Lung (tissue), 16 donors: Measurements from ENCODE around the gene ZDHHC21. TPM values are rescaled to one million over a fixed set of nuclear protein-coding genes. Genes with fewer than 3 reads are reported as not detected.
A peak's percentile ranks its signal among the peaks of the same experiment; 100 is the strongest.

Source experiments
- ATAC-seq: fragments of 200-7000 bp; cut with Tn5 transposase; one replicate; pipeline ENCODE4 v1.9.1; 2020; ENCODE audit warnings: moderate number of reproducible peaks; ENCODE audit not compliant: insufficient read depth, low FRiP score
- DNase-seq, 3 donors: peaks; one replicate each; pipeline ENCODE4 v3.0.0-alpha.2; 2013 to 2017
- H3K27ac ChIP-seq, 2 donors: one replicate each; pipeline ENCODE4 v1.5.1; 2013; ENCODE audit warnings: mild to moderate bottlenecking in 2 of 2, moderate library complexity in 2 of 2, control low read depth in 1 of 2, inconsistent platforms in 1 of 2, low read depth in 1 of 2, low read length in 1 of 2
- H3K27me3 ChIP-seq, 3 donors: one replicate each; pipeline ENCODE4 v1.5.1; 2013; ENCODE audit warnings: low read length in 2 of 3; ENCODE audit not compliant: control insufficient read depth in 3 of 3, insufficient read depth in 3 of 3
- H3K36me3 ChIP-seq, 4 donors: one replicate each; pipeline ENCODE4 v1.5.1; 2013; ENCODE audit warnings: low read length in 4 of 4, mild to moderate bottlenecking in 1 of 4, moderate library complexity in 1 of 4; ENCODE audit not compliant: control insufficient read depth in 4 of 4, insufficient read depth in 4 of 4
- H3K4me1 ChIP-seq, 5 donors: one replicate each; pipeline ENCODE4 v1.5.1; 2013; ENCODE audit warnings: low read length in 5 of 5, mild to moderate bottlenecking in 2 of 5, moderate library complexity in 1 of 5; ENCODE audit not compliant: control insufficient read depth in 5 of 5, insufficient read depth in 5 of 5
- H3K4me3 ChIP-seq: one replicate; pipeline ENCODE4 v1.5.1; 2013; ENCODE audit warnings: mild to moderate bottlenecking, control low read depth, moderate library complexity
- H3K9ac ChIP-seq, 2 donors: one replicate each; pipeline ENCODE4 v1.5.1; 2013; ENCODE audit warnings: low read length in 2 of 2, control low read depth in 1 of 2; ENCODE audit not compliant: insufficient read depth in 1 of 2
- H3K9me3 ChIP-seq, 4 donors: one replicate each; pipeline ENCODE4 v1.5.1; 2013; ENCODE audit warnings: low read length in 3 of 4, mild to moderate bottlenecking in 1 of 4, moderate library complexity in 1 of 4; ENCODE audit not compliant: control insufficient read depth in 4 of 4, insufficient read depth in 3 of 4
- WGBS, 2 donors: extraction: QIAGEN DNeasy Blood & Tissue Kit; methylation state at CpG; one replicate each; pipeline ENCODE4 v1.1.7; 2013; 5-methylcytosine and 5-hydroxymethylcytosine counted together
- long read RNA-seq, 5 donors: transcript quantifications; one replicate each; lab custom pipeline, GENCODE V29; 2026
- polyA plus RNA-seq, 2 donors: library from polyadenylated mRNA; stranded (reverse); fragments of 200-250 nt; gene quantifications; one replicate each; pipeline ENCODE4 v1.2.1, GENCODE V29; 2013
- total RNA-seq, 2 donors: library from RNA; depleted of rRNA in 1 of 2; stranded (reverse); fragments of >200 nt in 1 of 2; gene quantifications; one replicate each; pipeline ENCODE4 v1.2.1, GENCODE V29; 2014 to 2021
- TF ChIP-seq, protein P1 (sequence below): IDR thresholded peaks from 2 replicates; pipeline ENCODE4 v1.5.1; 2012; ENCODE audit warnings: mild to moderate bottlenecking; ENCODE audit errors: control extremely low read depth, extremely low read depth
- donor health status: control.
- donor health status: control.
- donor health status: Bipolar disorder and iron deficiency.
- donor health status: healthy.
- donor health status: DM: yes; HTN: yes; CAD: no.

The ZDHHC21 gene, protein sequence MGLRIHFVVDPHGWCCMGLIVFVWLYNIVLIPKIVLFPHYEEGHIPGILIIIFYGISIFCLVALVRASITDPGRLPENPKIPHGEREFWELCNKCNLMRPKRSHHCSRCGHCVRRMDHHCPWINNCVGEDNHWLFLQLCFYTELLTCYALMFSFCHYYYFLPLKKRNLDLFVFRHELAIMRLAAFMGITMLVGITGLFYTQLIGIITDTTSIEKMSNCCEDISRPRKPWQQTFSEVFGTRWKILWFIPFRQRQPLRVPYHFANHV
- total RNA-seq (10 to 100 TPM; 20.7 to 54.7 TPM), polyA plus RNA-seq (1 to 10 TPM; 4.3 to 9.7 TPM)
- long read RNA-seq, donor 1 = 0 reads
- long read RNA-seq, donor 2 = 0 reads
- long read RNA-seq, donor 3, full-length matches to known transcripts = 3 of 3 reads
- long read RNA-seq, donor 3, partial matches to known transcripts = 0 of 3 reads
- long read RNA-seq, donor 3, other reads (novel, unspliced or antisense) = 0 of 3 reads
- long read RNA-seq, donor 4 = 0 reads
- long read RNA-seq, donor 5, full-length matches to known transcripts = 1 of 1 reads
- long read RNA-seq, donor 5, partial matches to known transcripts = 0 of 1 reads
- long read RNA-seq, donor 5, other reads (novel, unspliced or antisense) = 0 of 1 reads

DNA sequence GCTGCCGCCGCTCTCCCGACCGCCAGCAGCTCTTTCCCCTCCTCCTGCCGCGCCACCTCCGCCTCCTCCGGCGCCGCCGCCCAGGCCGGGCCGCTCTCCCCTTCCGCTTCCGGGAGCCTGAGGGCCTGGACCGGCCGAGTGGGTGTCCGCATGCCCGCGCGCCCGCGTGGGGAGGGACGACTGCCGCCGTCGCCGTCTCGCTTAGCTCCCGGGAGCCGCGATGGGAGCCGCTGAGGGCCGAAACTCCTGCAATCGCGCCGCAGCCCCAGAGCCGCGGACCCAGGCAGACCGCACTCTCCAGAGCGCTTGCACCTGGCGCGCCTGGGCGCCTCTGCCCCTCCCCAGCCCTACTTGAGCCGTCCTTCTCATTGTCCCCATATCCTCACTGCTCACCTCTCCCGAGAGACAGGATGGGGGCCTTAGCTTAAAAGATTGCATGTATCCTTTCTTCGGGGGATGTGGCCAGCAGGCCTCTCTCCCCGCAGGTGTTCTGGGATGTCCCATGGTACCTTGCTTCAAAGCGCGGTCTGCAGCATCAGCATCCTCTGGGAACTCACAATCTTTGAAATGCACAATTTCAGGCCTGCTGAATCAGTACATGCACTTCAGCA is at the start of gene ZDHHC21:
Gene ZDHHC21 (minus strand): TSS at position 182 of the 611 bp plus-strand sequence. CDS start 19,092 bp downstream, outside the sequence.
- Histone ChIP-seq H3K4me3 (peak within 1 kb of the TSS; percentile 89), H3K27ac (peak within 1 kb of the TSS; percentile 64 to 74), H3K36me3 (peaks cover 2 to 12% (median 6%) of the 10 kb centered on the region in 4 donors), H3K27me3 (no peaks in the 10 kb centered on the region), H3K9ac (peak within 1 kb of the TSS; percentile 77 to 88), H3K4me1 (peaks cover 0 to 10% (median 0%) of the 10 kb centered on the region in 5 donors), H3K9me3 (no peaks in the 10 kb centered on the region)
- DNase-seq = peak; percentile 62 to 77 (median 67)
- 2 to 3% methylated on average over 39 to 46 of the region's 50 CpGs for WGBS, 2 donors
- TF ChIP-seq, protein P1, sequence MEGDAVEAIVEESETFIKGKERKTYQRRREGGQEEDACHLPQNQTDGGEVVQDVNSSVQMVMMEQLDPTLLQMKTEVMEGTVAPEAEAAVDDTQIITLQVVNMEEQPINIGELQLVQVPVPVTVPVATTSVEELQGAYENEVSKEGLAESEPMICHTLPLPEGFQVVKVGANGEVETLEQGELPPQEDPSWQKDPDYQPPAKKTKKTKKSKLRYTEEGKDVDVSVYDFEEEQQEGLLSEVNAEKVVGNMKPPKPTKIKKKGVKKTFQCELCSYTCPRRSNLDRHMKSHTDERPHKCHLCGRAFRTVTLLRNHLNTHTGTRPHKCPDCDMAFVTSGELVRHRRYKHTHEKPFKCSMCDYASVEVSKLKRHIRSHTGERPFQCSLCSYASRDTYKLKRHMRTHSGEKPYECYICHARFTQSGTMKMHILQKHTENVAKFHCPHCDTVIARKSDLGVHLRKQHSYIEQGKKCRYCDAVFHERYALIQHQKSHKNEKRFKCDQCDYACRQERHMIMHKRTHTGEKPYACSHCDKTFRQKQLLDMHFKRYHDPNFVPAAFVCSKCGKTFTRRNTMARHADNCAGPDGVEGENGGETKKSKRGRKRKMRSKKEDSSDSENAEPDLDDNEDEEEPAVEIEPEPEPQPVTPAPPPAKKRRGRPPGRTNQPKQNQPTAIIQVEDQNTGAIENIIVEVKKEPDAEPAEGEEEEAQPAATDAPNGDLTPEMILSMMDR = no peak
- peak; percentile 90 for ATAC-seq

DNA sequence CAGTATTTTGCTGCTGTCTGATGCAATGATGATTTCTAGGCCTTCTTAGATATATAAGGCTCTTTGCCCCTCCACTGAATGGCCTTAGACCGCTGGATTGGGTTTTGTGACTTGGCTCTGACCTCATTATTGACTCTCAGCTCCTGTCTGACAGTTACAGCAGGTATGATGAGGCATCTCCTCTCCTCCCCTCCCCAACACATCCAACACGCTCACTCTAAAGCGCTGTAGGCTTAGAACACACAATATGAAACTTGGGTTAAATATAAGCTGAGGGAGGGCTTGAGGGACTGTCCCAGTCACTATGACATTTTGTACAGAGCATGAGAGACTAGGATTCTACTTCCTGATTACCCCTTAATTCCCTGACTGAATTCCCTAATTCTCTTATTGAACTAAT is 48.1 kb upstream of the ZDHHC21 start:
- H3K9ac ChIP-seq = no peak overlapping the region
- WGBS, 2 donors = 93% methylated on average over 3 of the region's 3 CpGs
- no peak for ATAC-seq

DNA sequence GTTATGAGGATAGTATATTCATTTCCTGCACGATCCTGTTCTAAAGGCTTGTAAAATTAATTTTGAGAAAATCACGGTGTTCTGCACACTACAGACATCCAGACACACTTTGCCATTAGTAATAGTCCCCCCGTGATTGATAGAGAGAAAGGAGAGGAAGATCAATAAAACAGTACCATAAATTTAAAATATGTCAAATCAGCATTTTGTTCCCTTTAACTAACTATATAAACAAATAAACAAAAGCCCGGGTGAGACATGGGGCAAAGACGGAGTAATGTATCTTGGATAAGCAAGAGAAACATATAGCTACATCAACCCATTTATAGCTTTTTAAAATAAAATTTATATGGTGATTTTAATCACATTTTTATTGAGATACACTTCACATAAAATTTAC is 39.9 kb upstream of the ZDHHC21 start:
- ATAC-seq = no peak
- DNase-seq = no peak
- H3K4me1 ChIP-seq = no peaks in the 10 kb centered on the region
- 86 to 87% methylated on average over 5 of the region's 5 CpGs for WGBS, 2 donors
- no peaks in the 10 kb centered on the region for H3K27me3 ChIP-seq
- no peaks in the 10 kb centered on the region for H3K9me3 ChIP-seq
- TF ChIP-seq, protein P1 = no peak
- H3K27ac ChIP-seq = no peak overlapping the region
- no peak overlapping the region for H3K9ac ChIP-seq
- no peak overlapping the region for H3K4me3 ChIP-seq
- H3K36me3 ChIP-seq = peaks cover 0 to 27% (median 9%) of the 10 kb centered on the region in 4 donors

More for the DNA sequence above, 48.1 kb upstream of the ZDHHC21 start:
- H3K27me3 ChIP-seq = peaks cover 0 to 2% (median 0%) of the 10 kb centered on the region in 3 donors
- DNase-seq = no peak
- TF ChIP-seq, protein P1 = no peak
- H3K4me1 ChIP-seq = no peaks in the 10 kb centered on the region
- H3K4me3 ChIP-seq = no peak overlapping the region
- H3K9me3 ChIP-seq = no peaks in the 10 kb centered on the region
- peaks cover 0 to 31% (median 13%) of the 10 kb centered on the region in 4 donors for H3K36me3 ChIP-seq
- no peak overlapping the region for H3K27ac ChIP-seq
